Fibroblast of skin of left biceps (primary cell): ENCODE measurements around the gene HOXD1.

Source experiments
- DNase-seq, 2 experiments: peaks; one replicate each; pipeline ENCODE4 v3.0.0-alpha.2; 2013; ENCODE audit warnings: low read depth in 2 of 2

HOXD1 gene

GRCh38 chr2:176165370-176166050, 23.0 kb upstream of the HOXD1 start:
- no peak for DNase-seq

GRCh38 chr2:176166272-176166671, 22.2 kb upstream of the HOXD1 start:
- DNase-seq = no peak

GRCh38 chr2:176167398-176167797, 21.1 kb upstream of the HOXD1 start:
- no peak for DNase-seq

GRCh38 chr2:176169181-176169580, 19.3 kb upstream of the HOXD1 start:
- DNase-seq = no peak

GRCh38 chr2:176169711-176170110, 18.8 kb upstream of the HOXD1 start:
- no peak for DNase-seq

GRCh38 chr2:176170602-176171305, 17.7 kb upstream of the HOXD1 start:
- no peak for DNase-seq

GRCh38 chr2:176171351-176172006, 17.0 kb upstream of the HOXD1 start:
- no peak for DNase-seq

- DNase-seq = no peak
Measured at GRCh38 chr2:176172007-176172894, 16.2 kb upstream of the HOXD1 start.

GRCh38 chr2:176172895-176173566, 15.4 kb upstream of the HOXD1 start:
- DNase-seq = no peak

- DNase-seq = no peak
Measured at GRCh38 chr2:176173567-176174381, 14.7 kb upstream of the HOXD1 start.

GRCh38 chr2:176174382-176174823, 14.1 kb upstream of the HOXD1 start:
- DNase-seq = no peak

GRCh38 chr2:176174824-176175708, 13.4 kb upstream of the HOXD1 start:
- DNase-seq = no peak

GRCh38 chr2:176175709-176176607, 12.5 kb upstream of the HOXD1 start:
- DNase-seq = no peak

- DNase-seq = no peak
Measured at GRCh38 chr2:176177580-176178037, 10.9 kb upstream of the HOXD1 start.

- DNase-seq = no peak
Measured at GRCh38 chr2:176178038-176178756, 10.3 kb upstream of the HOXD1 start.

- DNase-seq = no peak
Measured at GRCh38 chr2:176178757-176179295, 9.6 kb upstream of the HOXD1 start.

- no peak for DNase-seq
Measured at GRCh38 chr2:176181551-176181950, 6.9 kb upstream of the HOXD1 start.
